ENCODE results near the gene TMEM43. TPM values are rescaled to one million over a fixed set of nuclear protein-coding genes. Genes with fewer than 3 reads are reported as not detected.

The TMEM43 gene
- total and polyA plus RNA-seq, 2 of the 13 experiments (the other 11 are each of a cell fraction or from before 2014, with no cell fraction given) = 48.9 to 50.5 TPM

DNA sequence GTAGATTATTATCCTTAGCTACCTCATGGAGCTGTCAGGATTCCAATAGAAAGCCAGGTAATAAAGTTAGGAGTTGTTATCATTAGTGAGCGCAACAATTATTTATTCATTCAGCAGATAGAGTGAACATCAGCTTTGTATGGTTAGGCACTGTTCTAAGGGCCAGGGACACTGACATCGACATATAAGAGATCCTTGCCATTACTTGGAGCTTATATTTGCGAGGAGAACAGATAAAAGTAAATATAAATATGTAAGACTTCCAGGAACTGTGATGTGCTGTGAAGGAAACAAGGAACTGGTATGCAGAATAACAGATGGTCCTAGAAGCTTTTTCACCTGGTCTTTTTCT, 54.2 kb downstream of the TMEM43 start:
- BruUV-seq (replicated peaks) = no TSS peak
- peak overlapping the region; percentile 99 for H3K9ac ChIP-seq (ENCODE audit: insufficient read depth, low read depth, low read length)
- 0 out of 2 replicates have a peak, but pooled peaks have one; percentile 4 for TF ChIP-seq NFIC (IDR thresholded peaks at IDR 0.05; ENCODE audit: low read length)
- TF ChIP-seq NR2F2 (IDR thresholded peaks at IDR 0.05; ENCODE audit: borderline replicate concordance, low read depth) = no peak
- TF ChIP-seq SMC3 (IDR thresholded peaks at IDR 0.05; ENCODE audit: low read length) = no peak
- TF ChIP-seq NFE2 (CRISPR knock-in tag; IDR thresholded peaks at IDR 0.05) = no peak
- no peak for TF ChIP-seq HOXD1 (CRISPR knock-in tag; IDR thresholded peaks at IDR 0.05)
- no peak for TF ChIP-seq ZSCAN30 (CRISPR knock-in tag; IDR thresholded peaks at IDR 0.05)
- TF ChIP-seq KDM4B (CRISPR knock-in tag; IDR thresholded peaks at IDR 0.05) = no peak
- TF ChIP-seq, protein P1, sequence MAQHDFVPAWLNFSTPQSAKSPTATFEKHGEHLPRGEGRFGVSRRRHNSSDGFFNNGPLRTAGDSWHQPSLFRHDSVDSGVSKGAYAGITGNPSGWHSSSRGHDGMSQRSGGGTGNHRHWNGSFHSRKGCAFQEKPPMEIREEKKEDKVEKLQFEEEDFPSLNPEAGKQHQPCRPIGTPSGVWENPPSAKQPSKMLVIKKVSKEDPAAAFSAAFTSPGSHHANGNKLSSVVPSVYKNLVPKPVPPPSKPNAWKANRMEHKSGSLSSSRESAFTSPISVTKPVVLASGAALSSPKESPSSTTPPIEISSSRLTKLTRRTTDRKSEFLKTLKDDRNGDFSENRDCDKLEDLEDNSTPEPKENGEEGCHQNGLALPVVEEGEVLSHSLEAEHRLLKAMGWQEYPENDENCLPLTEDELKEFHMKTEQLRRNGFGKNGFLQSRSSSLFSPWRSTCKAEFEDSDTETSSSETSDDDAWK (CRISPR knock-in tag; IDR thresholded peaks at IDR 0.05) = no peak
- TF ChIP-seq BRD4 (CRISPR knock-in tag; IDR thresholded peaks at IDR 0.05) = no peak
- TF ChIP-seq, protein P2, sequence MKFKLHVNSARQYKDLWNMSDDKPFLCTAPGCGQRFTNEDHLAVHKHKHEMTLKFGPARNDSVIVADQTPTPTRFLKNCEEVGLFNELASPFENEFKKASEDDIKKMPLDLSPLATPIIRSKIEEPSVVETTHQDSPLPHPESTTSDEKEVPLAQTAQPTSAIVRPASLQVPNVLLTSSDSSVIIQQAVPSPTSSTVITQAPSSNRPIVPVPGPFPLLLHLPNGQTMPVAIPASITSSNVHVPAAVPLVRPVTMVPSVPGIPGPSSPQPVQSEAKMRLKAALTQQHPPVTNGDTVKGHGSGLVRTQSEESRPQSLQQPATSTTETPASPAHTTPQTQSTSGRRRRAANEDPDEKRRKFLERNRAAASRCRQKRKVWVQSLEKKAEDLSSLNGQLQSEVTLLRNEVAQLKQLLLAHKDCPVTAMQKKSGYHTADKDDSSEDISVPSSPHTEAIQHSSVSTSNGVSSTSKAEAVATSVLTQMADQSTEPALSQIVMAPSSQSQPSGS (CRISPR knock-in tag; IDR thresholded peaks at IDR 0.05) = no peak
- peak; percentile 56 for TF ChIP-seq KDM5A (IDR thresholded peaks at IDR 0.05; ENCODE audit: borderline replicate concordance, low read length)
- TF ChIP-seq ZNF24 (IDR thresholded peaks at IDR 0.05) = no peak
- DNase-seq (ENCODE audit: low spot score) (no peak), ATAC-seq (no peak), FAIRE-seq (no peak)
- H3K79me2 ChIP-seq (ENCODE audit: insufficient read depth, low read length) = peaks cover 69% of the 10 kb centered on the region
- POLR2A ChIA-PET = interaction anchor here (0.7 to 3.0 kb wide), 18 partner anchors 10 to 472 kb away, joined by 3 to 75 read pairs (median 5); partner anchors contain the start of genes CCDC174, CHCHD4, SLC6A6 and TMEM43
- H3K36me3 ChIP-seq (replicated peaks in 1 of 2; ENCODE audit: control insufficient read depth in 1 of 2, insufficient read depth in 2 of 2, low read length in 2 of 2) = peaks cover 6 to 13% of the 10 kb centered on the region in 2 experiments; a peak in 4 of 5 replicates
- WGBS (ENCODE audit: low lambda C conversion rate) = 0% methylated on average over 3 of the region's 3 CpGs
- in situ Hi-C loops (cut with HindIII; ENCODE audit: extremely low pct_ligation_motif_present, low pct_unique_long_range_greater_than_20kb) = no loop called here
- H3K27ac ChIP-seq (ENCODE audit: extremely low read length, insufficient read depth, low read length) = peak overlapping the region; percentile 70
- no peaks in the 10 kb centered on the region; a peak in 1 of 5 replicates for H3K27me3 ChIP-seq (ENCODE audit: control insufficient read depth in 1 of 2, insufficient read depth in 2 of 2, low read length in 2 of 2)
- H2AFZ ChIP-seq (ENCODE audit: low read length) = peak overlapping the region; percentile 72
- H3K4me3 ChIP-seq (replicated peaks in 1 of 3; ENCODE audit: insufficient read depth in 1 of 3, low read depth in 2 of 3, low read length in 3 of 3) = peak overlapping the region; percentile 88 to 95 (median 95)
- CTCF ChIA-PET (ENCODE audit: low intra/inter-chr PET ratio, low total read pairs) = no interaction called here
- intact Hi-C loops (cut with micrococcal nuclease; ENCODE audit: unreplicated experiment) = loop anchor here (2.0 to 5.0 kb wide), 2 partner anchors 60 to 1212 kb away; no protein-coding TSS in a partner anchor
- H3K4me2 ChIP-seq (ENCODE audit: low read depth, low read length) = peak overlapping the region; percentile 69
- H4K20me1 ChIP-seq (ENCODE audit: insufficient read depth, low read length) = no peaks in the 10 kb centered on the region
- H3K9me3 ChIP-seq (ENCODE audit: low read length) = no peaks in the 10 kb centered on the region
- peaks cover 66% of the 10 kb centered on the region for H3K4me1 ChIP-seq (ENCODE audit: insufficient read depth, low read length)
